GM18520 (cell line): ENCODE measurements around the gene CEP131.

Source experiments
- ATAC-seq: cut with Tn5 transposase; IDR thresholded peaks from one replicate; pipeline ENCODE4 v1.9.1; 2021; ENCODE audit not compliant: unreplicated experiment

Gene CEP131

DNA sequence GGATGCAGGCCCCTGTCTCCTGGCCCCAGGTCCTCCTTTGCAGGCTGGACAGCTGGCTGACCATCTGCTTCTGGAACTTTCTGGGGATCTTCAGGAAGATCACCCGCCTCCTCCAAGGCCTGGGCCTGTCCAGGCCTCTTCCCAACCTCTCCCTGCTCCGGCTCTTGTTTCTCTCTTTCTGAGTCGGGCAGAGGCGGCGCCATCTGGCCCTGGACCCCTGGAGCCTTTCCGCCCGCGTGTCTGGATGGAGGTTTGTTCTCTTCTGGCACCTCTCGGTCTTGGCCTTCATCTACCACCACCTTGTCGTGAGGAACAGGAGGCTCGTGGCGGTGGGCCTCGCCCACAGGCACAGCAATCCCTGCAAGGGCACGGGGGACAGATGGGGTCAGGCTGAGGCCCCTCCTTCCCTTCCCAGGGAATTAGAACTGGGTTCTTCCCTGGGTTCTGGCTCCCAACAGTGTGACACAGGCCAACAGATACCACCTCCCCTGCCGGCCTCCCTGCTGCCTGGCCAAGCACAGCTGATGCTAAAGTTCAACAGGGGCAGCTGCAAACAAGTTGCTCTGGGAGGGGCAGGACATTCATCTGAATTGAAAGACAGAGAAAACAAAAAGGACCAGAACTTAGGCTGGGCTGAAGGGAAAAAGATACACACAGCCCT, 29.7 kb upstream of the CEP131 start:
- no peak for ATAC-seq

DNA sequence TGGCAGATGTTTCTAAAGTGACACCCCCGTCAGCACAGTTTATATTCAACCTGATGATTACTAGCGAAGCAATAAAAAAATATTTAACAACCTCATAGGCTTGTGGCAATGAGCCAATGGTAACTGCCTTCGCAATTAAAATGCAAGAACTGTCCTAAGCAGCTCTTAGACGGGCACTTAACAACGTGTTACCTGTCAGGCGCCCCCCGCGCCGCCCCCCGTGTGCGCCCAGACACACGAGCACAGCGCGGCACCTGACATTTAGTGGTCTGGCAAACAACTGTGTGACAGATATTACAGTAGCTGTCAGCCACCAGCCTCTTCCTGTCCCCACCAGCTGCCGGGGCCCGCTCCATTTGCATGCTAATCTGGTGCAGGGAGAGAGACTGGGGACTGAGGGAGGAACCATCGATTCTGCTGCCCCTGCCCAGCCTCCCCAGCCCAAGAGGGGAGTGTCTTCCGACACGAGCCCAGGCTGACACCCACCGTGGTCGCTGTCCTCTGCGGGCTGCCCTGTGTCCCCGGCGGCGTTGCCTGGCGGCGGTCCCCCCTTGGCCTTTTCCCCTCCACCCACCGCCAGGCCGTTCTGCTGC, 29.0 kb upstream of the CEP131 start:
- ATAC-seq = no peak

DNA sequence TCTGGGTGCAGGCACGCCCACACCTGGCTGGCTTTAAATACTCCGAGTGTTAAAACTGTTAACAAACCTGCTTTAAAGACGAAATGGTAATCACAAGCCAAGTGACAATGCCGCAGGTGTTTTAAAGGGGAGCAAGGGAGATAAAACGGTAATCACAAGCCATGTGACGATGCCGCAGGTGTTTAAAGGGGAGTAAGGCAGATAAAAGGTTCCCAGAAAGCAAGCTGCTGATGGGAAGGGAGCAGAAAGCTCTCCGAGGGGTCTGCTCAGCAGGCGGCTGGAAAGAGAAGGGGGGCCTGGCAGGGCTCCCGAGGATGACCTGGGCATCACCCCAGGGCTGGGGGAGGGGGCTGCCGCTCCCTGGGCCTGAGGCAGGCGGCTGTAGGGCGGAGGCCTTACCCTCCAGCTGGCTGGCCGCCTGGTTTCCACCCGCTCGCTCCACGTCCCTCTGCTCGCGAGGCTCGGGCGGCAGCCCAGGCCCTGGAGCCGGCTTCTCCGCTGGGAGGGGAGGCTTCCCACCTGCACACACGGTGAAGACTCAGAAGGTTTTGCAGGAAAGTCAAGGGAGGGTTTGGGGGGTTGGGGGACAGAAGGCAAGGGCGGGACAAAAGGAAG, 28.4 kb upstream of the CEP131 start:
- no peak for ATAC-seq

DNA sequence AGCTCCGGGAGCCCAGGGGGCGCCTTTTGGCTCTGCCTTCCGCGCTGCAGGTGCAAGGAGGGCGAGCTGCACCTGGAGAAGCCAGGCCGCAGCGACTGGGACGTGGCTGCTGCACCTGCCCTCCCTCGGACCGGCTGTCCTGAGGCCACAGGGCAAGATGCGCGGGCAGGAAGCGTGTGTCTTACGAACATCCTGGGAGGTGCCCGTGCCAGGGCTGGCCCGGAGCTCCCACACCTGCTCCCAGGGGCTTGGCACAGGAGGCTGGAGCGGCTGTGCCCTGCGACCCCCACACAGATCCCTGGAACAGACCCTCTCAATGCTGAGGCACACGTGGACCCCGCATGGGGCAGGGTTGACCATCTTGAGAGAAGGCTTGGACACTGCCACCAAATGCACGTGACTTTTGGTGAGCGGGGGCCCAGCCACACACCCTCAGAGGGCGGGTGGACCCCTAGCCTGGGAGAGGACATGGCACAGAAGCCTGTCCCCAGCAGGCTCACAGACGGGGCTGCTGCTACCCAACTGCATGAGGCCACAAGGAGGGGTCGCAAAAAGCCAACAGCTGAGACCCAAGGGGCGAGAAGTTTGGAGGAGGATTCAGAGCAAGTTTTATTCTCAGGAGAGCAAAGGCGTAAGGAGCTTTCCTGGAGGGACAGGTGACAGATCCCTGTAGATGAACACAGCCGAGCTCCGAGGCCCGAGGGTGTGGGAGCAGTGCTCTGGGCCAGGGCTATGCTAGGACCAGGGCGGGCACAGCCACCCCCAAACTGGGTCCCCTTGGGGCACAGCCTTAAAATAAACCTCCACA, 27.7 kb upstream of the CEP131 start:
- no peak for ATAC-seq

DNA sequence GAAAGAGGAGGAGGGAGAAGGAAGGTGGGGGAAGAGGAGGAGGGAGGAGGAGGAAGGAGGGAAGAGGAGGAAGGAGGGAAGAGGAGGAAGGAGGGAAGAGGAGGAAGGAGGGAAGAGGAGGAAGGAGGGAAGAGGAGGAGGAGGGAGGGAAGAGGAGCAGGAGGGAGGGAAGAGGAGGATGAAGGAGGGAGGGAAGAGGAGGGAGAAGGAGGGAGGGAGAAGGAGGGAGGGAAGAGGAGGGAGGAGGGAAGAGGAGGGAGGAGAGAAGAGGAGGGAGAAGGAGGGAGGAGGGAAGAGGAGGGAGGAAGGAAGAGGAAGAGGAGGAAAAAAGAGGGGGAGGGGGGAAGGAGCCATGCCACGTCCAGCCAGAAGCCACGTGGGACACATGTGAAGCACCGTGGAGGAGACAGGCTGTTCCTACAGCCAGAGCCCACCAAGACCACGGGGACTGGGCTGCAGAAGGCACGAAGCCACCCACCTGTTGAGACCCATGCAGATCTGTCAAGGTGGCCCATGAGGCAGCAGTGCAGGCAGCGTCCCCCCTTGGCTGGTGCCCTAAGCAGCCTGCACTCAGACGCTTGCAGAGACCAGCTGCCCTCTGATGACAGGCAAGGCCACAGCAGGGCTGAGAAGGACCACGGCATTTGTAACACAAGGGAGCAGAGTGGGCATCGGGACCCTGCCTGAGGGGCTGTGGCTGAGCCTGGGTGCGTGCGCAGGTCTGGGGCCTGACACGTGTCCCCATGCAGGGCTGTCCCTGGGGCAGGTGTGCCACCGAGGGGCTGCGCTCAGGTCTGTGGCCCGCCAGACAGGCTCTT, 26.7 kb upstream of the CEP131 start:
- no peak for ATAC-seq

DNA sequence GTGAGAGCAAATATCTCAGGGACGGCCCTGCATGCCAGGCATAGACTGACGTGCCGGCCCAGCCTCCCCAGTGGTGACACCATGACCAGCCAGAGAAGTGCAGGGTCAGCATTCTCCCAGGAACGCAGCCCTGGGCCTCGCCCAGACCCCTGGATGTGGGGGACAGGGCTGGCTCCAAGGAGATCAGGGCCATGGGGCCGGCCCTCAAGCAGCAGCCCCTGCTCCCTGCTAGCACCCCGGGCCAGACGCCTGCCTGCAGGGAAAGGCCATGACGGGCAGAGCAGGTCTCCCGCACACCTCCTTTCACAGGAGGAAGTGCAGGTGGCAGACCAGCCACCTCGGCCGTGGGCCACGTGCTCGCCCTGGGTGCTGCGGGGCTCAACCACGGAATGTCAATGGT, 25.9 kb upstream of the CEP131 start:
- ATAC-seq = no peak

DNA sequence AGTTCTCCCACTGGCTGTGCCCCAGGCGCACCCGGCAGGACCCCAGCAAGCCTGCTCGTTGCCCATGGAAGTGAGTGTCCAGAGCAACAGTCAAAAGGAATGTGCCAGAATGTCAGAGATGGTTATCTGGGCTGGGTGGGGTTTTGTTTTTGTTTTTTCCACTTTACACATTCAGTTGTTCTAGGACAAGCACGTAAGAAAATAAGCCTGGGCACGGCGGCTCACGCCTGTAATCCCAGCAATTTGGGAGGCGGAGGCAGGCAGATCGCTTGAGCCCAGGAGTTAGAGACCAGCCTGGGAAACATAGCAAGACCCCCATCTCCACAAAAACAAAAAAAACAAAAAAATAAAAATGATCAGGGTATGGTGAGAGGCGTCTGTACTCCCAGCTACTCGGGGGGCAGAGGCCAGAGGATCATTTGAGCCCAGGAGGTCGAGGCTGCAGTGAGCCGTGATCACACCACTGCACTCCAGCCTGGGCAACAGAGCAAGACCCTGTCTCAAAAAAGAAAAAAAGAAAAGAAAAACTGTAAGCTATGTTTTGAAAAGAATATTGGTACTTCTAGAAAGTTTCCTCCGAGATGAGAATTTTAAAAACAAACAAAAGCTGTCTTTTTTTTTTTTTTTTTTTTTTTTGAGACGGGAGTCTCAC, 24.7 kb upstream of the CEP131 start:
- no peak for ATAC-seq

DNA sequence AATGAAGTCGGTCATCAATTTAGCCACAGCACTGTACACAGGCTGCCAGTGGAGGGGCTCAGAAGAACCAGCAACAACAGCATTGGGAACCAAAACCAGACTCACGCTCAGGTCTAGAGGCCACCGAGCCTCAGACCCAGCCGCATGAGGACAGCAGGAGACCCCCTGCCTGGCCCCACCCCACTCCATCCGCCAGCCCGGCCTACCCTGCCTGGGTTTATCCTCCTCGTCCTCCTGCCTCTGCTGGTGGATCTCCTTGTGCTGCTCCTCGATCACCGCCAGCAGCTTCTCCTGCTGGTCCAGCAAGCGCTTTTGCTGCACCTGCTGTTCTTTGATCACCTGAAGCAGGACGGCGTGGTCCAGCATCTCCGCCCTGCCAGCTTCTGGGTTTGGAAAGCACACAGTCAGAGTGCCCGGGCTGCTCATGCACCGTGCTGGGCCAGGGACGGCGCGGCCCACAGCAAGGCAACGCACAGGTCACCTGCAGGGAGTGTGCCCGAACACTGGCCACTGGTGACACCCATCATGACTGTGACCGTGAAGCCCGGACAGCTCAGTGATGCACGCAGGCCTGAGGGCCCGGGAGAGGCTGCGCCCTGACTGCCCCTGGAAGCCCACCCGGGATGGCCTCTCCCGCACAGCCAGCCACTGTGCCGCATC, 24.0 kb upstream of the CEP131 start:
- ATAC-seq = no peak

DNA sequence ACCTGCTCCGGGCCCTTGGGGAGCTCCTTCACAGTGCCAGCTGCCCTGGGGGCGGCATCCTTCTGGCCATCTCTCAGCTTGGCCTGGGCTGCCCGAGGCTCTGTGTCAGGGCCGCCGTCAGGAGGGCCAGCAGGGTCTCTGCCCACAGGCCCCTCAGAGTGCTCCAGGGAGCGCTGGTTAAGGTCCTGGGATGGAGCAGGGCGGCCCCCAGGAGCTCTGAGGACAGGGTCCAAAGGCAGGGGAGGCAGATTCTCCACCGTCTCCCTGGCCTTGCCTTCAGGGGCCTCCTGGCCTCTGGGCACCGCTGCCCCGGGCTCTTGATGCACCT, 23.5 kb upstream of the CEP131 start:
- no peak for ATAC-seq

DNA sequence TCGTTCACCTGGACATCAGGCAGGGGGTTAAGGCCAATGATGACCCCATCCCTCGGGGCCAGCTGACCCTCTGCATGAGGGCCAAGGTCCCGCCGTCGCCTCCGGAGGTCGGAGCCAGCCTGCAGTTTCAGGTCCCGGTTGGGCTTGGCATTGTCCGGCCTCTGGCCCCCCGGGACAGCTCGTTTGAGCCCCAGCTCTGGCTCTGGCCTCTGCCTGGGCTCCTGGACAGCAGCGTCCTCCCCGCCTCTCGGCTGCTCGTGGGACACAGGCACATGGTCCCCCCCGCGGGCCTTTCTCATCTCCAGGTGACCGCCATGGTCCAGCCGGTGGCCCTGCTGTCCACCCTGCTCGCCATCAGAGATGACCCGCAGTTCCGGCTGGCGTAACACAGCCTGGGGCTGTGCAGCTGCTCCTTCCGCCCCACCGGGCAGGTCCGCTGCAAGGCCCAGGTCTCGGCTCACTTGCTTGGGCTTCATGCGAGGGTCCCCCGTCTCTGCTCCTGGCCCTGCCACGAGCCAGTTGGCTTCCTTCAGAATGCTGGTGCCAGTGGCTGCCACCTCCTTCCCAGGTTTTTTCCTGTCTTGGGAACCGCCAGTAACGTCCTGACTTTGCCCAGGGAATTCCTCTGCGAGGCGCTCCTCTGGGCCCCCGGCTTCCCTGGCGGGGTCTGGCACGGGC, 23.0 kb upstream of the CEP131 start:
- no peak for ATAC-seq

DNA sequence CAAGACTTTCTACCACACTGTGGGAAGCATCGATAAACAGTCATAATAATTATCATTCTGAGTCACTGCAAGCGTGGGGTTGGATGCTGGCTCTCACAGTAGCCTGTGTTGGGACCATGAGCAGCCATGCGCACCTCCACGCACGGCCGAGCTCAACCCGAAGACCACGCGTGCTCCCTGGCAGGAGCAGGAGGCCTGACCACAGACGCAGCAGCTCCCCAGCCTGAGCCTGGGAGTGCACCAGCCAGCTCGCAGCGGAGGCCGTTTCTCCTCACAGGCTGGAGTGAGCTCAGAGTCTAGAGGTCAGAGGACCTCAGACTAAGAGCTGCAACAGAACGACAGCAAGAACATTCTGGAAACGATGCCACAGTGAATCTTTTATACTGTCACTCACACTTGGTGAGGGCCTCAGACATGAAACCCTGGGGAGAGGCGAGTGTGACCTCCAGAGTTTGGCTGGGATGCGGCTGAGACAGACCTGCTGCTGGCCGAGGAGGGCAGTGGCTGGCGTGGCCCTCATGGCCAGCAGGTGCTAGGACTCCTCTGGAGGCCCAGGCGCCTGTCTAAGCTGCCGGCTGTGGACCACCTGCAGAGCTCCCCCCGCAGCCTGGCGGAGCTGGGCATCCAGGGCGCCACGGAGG, 22.4 kb upstream of the CEP131 start:
- no peak for ATAC-seq

DNA sequence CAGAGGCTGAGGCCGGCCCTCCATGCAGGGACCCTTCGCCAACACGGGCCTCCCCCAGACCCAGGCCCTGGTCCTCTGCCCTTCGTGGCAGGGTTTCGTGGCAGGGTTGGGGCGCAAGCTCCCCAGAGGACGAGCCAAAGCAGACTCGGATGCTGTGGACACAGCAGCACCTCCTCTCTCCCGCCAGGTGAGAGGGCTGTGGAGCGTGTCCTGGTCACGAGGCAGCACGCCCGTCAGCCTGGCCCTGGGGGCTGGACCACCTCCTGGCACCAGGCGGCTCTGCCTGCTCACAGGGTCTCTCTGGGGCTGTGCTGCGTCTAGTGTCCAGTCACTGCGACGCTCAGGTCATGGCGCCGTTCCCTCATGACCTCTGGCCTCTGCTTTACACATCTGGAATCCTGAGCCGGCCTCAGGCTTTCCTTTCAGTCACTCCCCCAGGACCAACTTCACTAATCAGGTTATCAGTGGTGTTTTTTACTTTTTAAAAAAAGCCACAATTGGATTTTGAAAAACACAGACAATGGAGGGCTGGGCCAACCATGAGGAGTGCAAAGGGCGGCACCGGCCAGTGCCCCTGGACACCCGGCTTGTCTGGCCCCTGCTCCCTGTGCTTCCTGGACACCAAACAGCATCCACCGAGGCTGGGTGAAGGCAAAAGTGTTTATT, 21.7 kb upstream of the CEP131 start:
- no peak for ATAC-seq

DNA sequence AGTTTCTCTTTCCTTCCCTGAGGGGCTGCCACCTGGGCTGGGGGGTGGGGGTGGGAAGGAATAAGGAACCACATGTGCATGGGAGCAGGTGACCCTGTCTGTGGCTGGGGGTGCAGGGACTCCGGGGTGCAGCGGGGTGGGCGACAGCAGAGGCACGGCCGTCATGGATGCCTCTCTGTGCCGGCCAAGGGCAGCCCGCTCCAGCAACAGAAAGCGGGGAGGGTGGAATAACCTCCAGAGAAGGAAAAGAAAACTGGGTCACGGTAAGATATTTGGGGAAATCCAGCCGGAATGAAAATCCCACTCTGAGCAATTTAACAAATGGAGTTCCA, 20.5 kb upstream of the CEP131 start:
- ATAC-seq = no peak

DNA sequence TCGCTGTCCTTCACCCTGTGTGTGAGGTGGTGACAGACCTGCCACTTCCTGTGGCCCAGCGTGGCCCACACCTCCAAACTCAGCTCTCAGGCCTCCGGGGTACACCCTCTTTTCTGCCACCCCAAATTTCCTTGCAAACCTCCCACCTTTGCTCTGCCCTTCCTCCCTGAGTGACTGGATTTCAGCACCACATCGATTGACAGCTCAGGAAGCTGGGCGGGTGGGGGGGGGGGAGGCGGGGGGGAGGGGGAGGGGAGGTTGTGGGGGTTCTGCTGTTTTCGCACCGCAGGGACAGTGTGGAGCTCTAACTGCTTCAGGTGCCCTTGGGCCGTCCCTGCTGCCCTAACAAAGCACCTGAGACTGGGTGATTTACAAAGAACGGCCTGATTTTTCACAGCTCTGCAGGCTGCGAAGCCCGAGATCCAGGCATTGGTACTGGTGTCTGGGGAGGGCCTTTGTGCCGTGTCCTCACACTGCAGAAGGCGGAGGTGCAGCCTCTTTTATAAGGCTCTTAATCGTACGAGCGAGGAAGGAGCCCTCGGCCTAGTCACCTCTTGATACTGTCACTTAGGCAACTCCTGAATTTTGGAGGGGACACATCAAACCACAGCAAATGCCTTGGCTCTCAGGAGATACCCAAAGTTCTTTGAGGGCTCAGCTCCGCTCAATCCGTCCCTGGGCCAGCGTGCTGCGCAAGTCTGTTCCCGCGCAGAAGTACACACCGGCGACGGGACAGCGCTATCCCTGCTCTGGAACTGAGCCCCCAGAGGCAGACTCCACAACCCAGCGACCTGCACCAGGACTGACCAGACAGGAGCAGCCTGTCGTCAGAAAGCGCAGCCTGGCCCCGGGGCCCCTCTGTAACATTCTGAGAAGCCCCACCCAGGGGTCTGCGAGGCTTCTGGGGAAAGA, 19.9 kb upstream of the CEP131 start:
- no peak for ATAC-seq

DNA sequence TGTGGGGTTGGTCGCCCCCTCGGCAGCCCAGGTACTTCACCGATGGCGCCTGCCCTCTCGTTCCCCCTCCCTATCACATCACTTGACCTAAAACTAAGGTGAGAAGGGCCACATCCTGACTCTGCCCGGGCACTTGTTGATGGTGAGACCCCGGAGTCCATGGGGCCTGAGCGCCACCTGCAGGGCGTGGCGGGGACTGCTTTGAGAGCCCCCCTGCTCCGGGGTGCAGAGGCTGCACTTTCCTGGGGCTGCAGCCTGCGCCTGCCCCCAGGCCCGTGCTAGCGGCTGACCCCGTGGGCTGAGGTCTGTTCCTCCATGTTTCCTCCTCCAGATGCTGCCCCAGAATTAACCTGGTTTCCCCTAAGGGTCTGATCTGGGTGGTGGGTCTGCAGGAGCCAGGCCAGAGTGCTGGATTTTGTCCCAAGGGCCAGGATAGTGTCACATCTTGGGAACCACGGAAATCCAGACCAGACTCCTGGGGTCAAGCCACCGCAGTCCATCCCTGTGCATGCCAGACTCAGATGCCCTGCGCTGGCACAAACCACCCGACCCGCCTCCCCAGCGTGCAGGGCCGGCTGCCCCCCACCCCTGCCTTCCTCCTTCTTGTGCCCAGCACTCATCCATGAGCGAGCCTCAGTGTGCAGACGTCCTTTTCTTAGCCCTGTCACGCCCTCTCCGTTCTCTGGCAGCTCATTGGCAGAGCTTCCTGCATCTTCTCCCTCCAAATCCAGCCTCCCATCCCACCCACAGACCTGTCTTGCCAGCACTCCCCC, 19.1 kb upstream of the CEP131 start:
- ATAC-seq = no peak

DNA sequence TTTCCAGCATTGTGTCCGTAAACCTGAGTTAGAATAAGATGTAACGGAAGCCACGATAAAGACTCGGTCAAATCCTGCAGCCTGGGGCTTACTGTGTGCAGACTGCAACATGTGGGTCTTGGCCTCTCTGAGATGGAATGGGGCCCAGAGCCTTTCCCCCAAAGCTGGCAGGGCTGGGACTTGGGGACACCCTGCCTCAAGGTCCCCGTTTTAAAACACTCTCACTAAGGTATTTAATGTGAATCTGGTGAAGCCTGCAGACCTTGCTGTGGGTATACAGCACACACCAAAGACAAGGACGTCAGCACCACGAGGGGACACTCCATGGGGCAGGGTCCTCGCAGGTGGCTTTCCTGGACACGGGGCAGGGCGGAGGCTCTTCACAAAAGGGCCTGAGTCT, 18.4 kb upstream of the CEP131 start:
- no peak for ATAC-seq

DNA sequence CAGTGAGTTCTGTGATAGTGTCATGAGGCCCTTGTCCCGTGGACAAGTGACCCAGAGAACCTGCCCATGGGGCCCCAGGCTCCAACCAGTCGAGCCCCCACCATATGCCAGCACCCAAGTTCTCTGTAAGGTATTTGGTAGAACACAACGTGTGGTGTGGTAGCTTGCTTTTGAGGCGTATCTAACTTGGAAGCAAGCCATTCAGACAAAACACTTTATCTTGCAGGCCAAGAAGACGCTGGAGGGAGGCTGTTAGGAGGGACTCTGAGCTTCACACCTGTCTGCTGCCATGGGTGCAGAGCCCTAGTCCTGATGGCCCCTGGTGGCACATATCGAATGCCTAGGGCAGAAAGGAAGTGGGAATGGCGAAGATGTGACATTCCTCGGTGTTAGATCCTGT, 18.0 kb upstream of the CEP131 start:
- ATAC-seq = no peak
